ENCODE measurements around the gene MX1.

GRCh38 chr21:41410361-41410760, 15.7 kb upstream of the MX1 start:
- TF ChIP-seq POLR2A (IDR thresholded peaks at IDR 0.05) (no peak), CTCF (IDR thresholded peaks at IDR 0.05) (no peak), POLR2AphosphoS5 (IDR thresholded peaks at IDR 0.05) (no peak), EP300 (IDR thresholded peaks at IDR 0.05) (no peak)
